Hepatocyte (in vitro differentiated cells): Measurements from ENCODE around the gene CHFR. TPM values are rescaled to one million over a fixed set of nuclear protein-coding genes. Genes with fewer than 3 reads are reported as not detected.

Experiments
- DNase-seq: peaks from one replicate; pipeline ENCODE4 v3.0.0-alpha.2; 2016; ENCODE audit warnings: low spot score
- H2AFZ ChIP-seq: fragments of 200-600 bp; sonication (generic); 2 replicates; pipeline ENCODE4 v1.6.0; 2016; ENCODE audit warnings: antibody characterized with exemption, mild to moderate bottlenecking
- H3K27ac ChIP-seq: fragments of 200-600 bp; sonication (generic); 2 replicates; pipeline ENCODE4 v1.5.1; 2016; ENCODE audit warnings: mild to moderate bottlenecking
- H3K27me3 ChIP-seq: fragments of 200-600 bp; sonication (generic); 2 replicates; pipeline ENCODE4 v1.6.1; 2016
- H3K36me3 ChIP-seq: fragments of 200-600 bp; sonication (generic); replicated peaks from 2 replicates; pipeline ENCODE4 v1.5.1; 2016; ENCODE audit warnings: low read depth; ENCODE audit not compliant: insufficient read depth
- H3K4me1 ChIP-seq: fragments of 200-600 bp; sonication (generic); 2 replicates; pipeline ENCODE4 v1.5.1; 2016; ENCODE audit warnings: mild to moderate bottlenecking, moderate library complexity; ENCODE audit not compliant: insufficient read depth
- H3K4me2 ChIP-seq: fragments of 200-600 bp; sonication (generic); 2 replicates; pipeline ENCODE4 v1.6.0; 2016
- H3K4me3 ChIP-seq: fragments of 200-600 bp; sonication (generic); 2 replicates; pipeline ENCODE4 v1.5.1; 2016; ENCODE audit warnings: mild to moderate bottlenecking
- H3K79me2 ChIP-seq: fragments of 200-600 bp; sonication (generic); 2 replicates; pipeline ENCODE4 v1.6.0; 2017; ENCODE audit warnings: mild to moderate bottlenecking
- H3K9me2 ChIP-seq: fragments of 200-600 bp; sonication (generic); replicated peaks from 2 replicates; pipeline ENCODE4 v1.6.0; 2017; ENCODE audit warnings: mild to moderate bottlenecking; ENCODE audit not compliant: insufficient read depth
- H3K9me3 ChIP-seq: fragments of 200-600 bp; sonication (generic); 2 replicates; pipeline ENCODE4 v1.5.1; 2016; ENCODE audit warnings: low read depth, mild to moderate bottlenecking
- H4K20me1 ChIP-seq: fragments of 200-600 bp; sonication (generic); 2 replicates; pipeline ENCODE4 v1.6.0; 2016; ENCODE audit warnings: mild to moderate bottlenecking; ENCODE audit not compliant: insufficient read depth, poor library complexity, severe bottlenecking
- CTCF ChIP-seq: fragments of 200-600 bp; sonication (generic); IDR thresholded peaks from 2 replicates; pipeline ENCODE4 v1.5.1; 2016; ENCODE audit warnings: antibody characterized with exemption, mild to moderate bottlenecking; ENCODE audit not compliant: poor library complexity
- EZH2 ChIP-seq: fragments of 200-600 bp; sonication (generic); IDR thresholded peaks from 2 replicates; pipeline ENCODE4 v1.6.1; 2016; ENCODE audit warnings: antibody characterized with exemption, mild to moderate bottlenecking, borderline replicate concordance
- EZH2phosphoT487 ChIP-seq: fragments of 200-600 bp; sonication (generic); IDR thresholded peaks from one replicate; pipeline ENCODE4 v1.6.1; 2018; ENCODE audit warnings: antibody characterized with exemption, mild to moderate bottlenecking, low read depth, moderate library complexity; ENCODE audit not compliant: unreplicated experiment, severe bottlenecking
- WGBS: methylation state at CpG from one replicate; pipeline ENCODE4 v1.1.6; 2016; ENCODE audit warnings: low lambda C conversion rate; ENCODE audit errors: missing lambda C conversion rate; 5-methylcytosine and 5-hydroxymethylcytosine counted together
- polyA plus RNA-seq: library from polyadenylated mRNA; unstranded; fragments of >200 nt; fragmentation: Nextera tagmentation; extraction: Ambion mirVana; gene quantifications from 2 replicates; pipeline ENCODE4 v1.2.1, GENCODE V29; 2016
- total RNA-seq: library from RNA; depleted of rRNA; stranded (reverse); fragments of >200 nt; gene quantifications from 2 replicates; pipeline ENCODE4 v1.2.3, GENCODE V29; 2014

The CHFR gene
- total and polyA plus RNA-seq, 2 experiments from 2014 or later, result 33.4 to 36.8 TPM

GRCh38 chr12:132839558-132840235 is 47.7 kb downstream of the CHFR start:
- no peak overlapping the region for H3K4me3 ChIP-seq
- no peaks in the 10 kb centered on the region for H3K4me1 ChIP-seq
- H3K27me3 ChIP-seq, result no peaks in the 10 kb centered on the region
- H3K4me2 ChIP-seq, result no peak overlapping the region
- no peak for DNase-seq
- WGBS, result 94% methylated on average over 12 of the region's 14 CpGs
- no peak overlapping the region for H3K27ac ChIP-seq
- no peaks in the 10 kb centered on the region for H3K9me3 ChIP-seq
- H3K36me3 ChIP-seq, result no peaks in the 10 kb centered on the region
- no peaks in the 10 kb centered on the region for H3K9me2 ChIP-seq
- H4K20me1 ChIP-seq, result no peaks in the 10 kb centered on the region
- H3K79me2 ChIP-seq, result no peaks in the 10 kb centered on the region
- TF ChIP-seq EZH2phosphoT487 (no peak), CTCF (no peak), EZH2 (no peak)
- H2AFZ ChIP-seq, result no peak overlapping the region

GRCh38 chr12:132838410-132839080 is 48.9 kb downstream of the CHFR start:
- H2AFZ ChIP-seq, result no peak overlapping the region
- no peak overlapping the region for H3K27ac ChIP-seq
- no peaks in the 10 kb centered on the region for H3K9me2 ChIP-seq
- no peaks in the 10 kb centered on the region for H3K36me3 ChIP-seq
- H3K4me2 ChIP-seq, result no peak overlapping the region
- no peak for DNase-seq
- no peaks in the 10 kb centered on the region for H3K79me2 ChIP-seq
- whole genome bisulfite sequencing, result 95% methylated on average over 16 of the region's 17 CpGs
- TF ChIP-seq CTCF, result no peak
- no peak for TF ChIP-seq EZH2
- TF ChIP-seq EZH2phosphoT487, result no peak
- no peak overlapping the region for H3K4me3 ChIP-seq
- no peaks in the 10 kb centered on the region for H4K20me1 ChIP-seq
- H3K27me3 ChIP-seq, result no peaks in the 10 kb centered on the region
- H3K9me3 ChIP-seq, result no peaks in the 10 kb centered on the region
- H3K4me1 ChIP-seq, result no peaks in the 10 kb centered on the region

GRCh38 chr12:132837693-132838409 is 49.6 kb downstream of the CHFR start:
- no peaks in the 10 kb centered on the region for H3K9me3 ChIP-seq
- H2AFZ ChIP-seq, result no peak overlapping the region
- H3K4me3 ChIP-seq, result no peak overlapping the region
- no peaks in the 10 kb centered on the region for H3K9me2 ChIP-seq
- DNase-seq, result no peak
- H4K20me1 ChIP-seq, result no peaks in the 10 kb centered on the region
- H3K79me2 ChIP-seq, result no peaks in the 10 kb centered on the region
- no peak overlapping the region for H3K4me2 ChIP-seq
- H3K36me3 ChIP-seq, result no peaks in the 10 kb centered on the region
- 88% methylated on average over 27 of the region's 27 CpGs for WGBS
- no peak for TF ChIP-seq CTCF
- TF ChIP-seq EZH2, result no peak
- no peak for TF ChIP-seq EZH2phosphoT487
- no peak overlapping the region for H3K27ac ChIP-seq
- no peaks in the 10 kb centered on the region for H3K27me3 ChIP-seq
- no peaks in the 10 kb centered on the region for H3K4me1 ChIP-seq
